HCT116 (cell line): ENCODE measurements around the gene COL1A1. TPM values are rescaled to one million over a fixed set of nuclear protein-coding genes. Genes with fewer than 3 reads are reported as not detected.

ENCODE experiments used
- ATAC-seq: fragments of 200-7000 bp; cut with Tn5 transposase; 2 replicates; pipeline ENCODE4 v1.9.1; 2020; ENCODE audit warnings: mild to moderate bottlenecking, moderate library complexity
- BruUV-seq: library from RNA; stranded (reverse); fragments of 400-500 nt; replicated peaks from 2 replicates; lab custom pipeline; 2021; lab: Mats Ljungman, UMichigan
- CTCF ChIA-PET: fragments of 300-600 bp; sonication (Branson Sonifier 250); formaldehyde crosslinking; loops from one replicate; lab custom pipeline; 2021; ENCODE audit warnings: antibody characterized with exemption; lab: Charles Lee
- POLR2A ChIA-PET: fragments of 300-600, 350-600 bp; sonication (Branson Sonifier 250); formaldehyde crosslinking; loops from one replicate; lab custom pipeline; 2021; ENCODE audit warnings: antibody characterized with exemption; lab: Charles Lee
- RAD21 ChIA-PET, 2 experiments: fragments of 300-600 bp; sonication (Branson Sonifier 250); formaldehyde crosslinking; loops; one replicate each; lab custom pipeline; 2023; ENCODE audit warnings: low total read pairs in 2 of 2; ENCODE audit not compliant: uncharacterized antibody in 2 of 2, unreplicated experiment in 2 of 2, low non-redundant PET in 1 of 2; lab: Charles Lee
- DNase-seq: peaks from one replicate; pipeline ENCODE4 v3.0.0-alpha.2; 2010; ENCODE audit warnings: low read depth, low spot score
- H2AFZ ChIP-seq: fragments of 200-600 bp; shearing (Covaris generic), sonication (generic); 2 replicates; pipeline ENCODE4 v1.6.1; 2017; ENCODE audit warnings: low read depth, mixed run types, mixed read lengths, antibody characterized with exemption, low read length; ENCODE audit not compliant: poor library complexity, severe bottlenecking
- H3K27ac ChIP-seq: 2 replicates; pipeline ENCODE4 v1.5.1; 2012; ENCODE audit warnings: low read depth, low read length
- H3K27me3 ChIP-seq: fragments of 200-600 bp; sonication (generic); 2 replicates; pipeline ENCODE4 v1.6.1; 2016; ENCODE audit warnings: mixed run types, low read length, mixed read lengths; ENCODE audit not compliant: insufficient read depth
- H3K36me3 ChIP-seq, 2 experiments: fragments of 200-500 bp in 1 of 2; fragments of 200-600 bp in 1 of 2; sonication (Bioruptor generic) in 1 of 2; sonication (generic) in 1 of 2; 2 replicates each; pipeline versions ENCODE4 v1.5.1 to v1.6.1; 2014 to 2016; ENCODE audit warnings: low read length in 2 of 2, inconsistent platforms in 1 of 2, mixed read lengths in 1 of 2, mixed run types in 1 of 2; ENCODE audit not compliant: insufficient read depth in 2 of 2, control insufficient read depth in 1 of 2
- H3K4me1 ChIP-seq, 2 experiments: fragments of 200-600 bp in 1 of 2; sonication (generic) in 1 of 2; 2 replicates each; pipeline versions ENCODE4 v1.5.1 to v1.6.1; 2012 to 2017; ENCODE audit warnings: low read length in 2 of 2, inconsistent platforms in 1 of 2, mild to moderate bottlenecking in 1 of 2, mixed read lengths in 1 of 2, mixed run types in 1 of 2, moderate library complexity in 1 of 2; ENCODE audit not compliant: insufficient read depth in 2 of 2, control insufficient read depth in 1 of 2
- H3K4me2 ChIP-seq: fragments of 200-600 bp; sonication (generic); 2 replicates; pipeline ENCODE4 v1.6.1; 2017; ENCODE audit warnings: mixed run types, low read length, mixed read lengths
- H3K4me3 ChIP-seq, 2 experiments: fragments of 200-600 bp in 1 of 2; sonication (generic) in 1 of 2; replicated peaks in 1 of 2; 2 replicates each; pipeline ENCODE4 v1.5.1; 2011 to 2016; ENCODE audit warnings: low read length in 2 of 2, control low read depth in 1 of 2, low read depth in 1 of 2, mild to moderate bottlenecking in 1 of 2, mixed read lengths in 1 of 2, mixed run types in 1 of 2
- H3K79me2 ChIP-seq: fragments of 200-600 bp; sonication (generic); 2 replicates; pipeline ENCODE4 v1.6.1; 2017; ENCODE audit warnings: mild to moderate bottlenecking, mixed run types, low read length, moderate library complexity, mixed read lengths; ENCODE audit not compliant: insufficient read depth
- H3K9ac ChIP-seq: fragments of 200-600 bp; sonication (generic); 2 replicates; pipeline ENCODE4 v1.6.1; 2016; ENCODE audit warnings: low read length, mixed read lengths
- H3K9me2 ChIP-seq: fragments of 200-600 bp; sonication (generic), shearing (Covaris generic); 2 replicates; pipeline ENCODE4 v1.6.1; 2017; ENCODE audit warnings: mixed run types, mild to moderate bottlenecking, moderate library complexity; ENCODE audit not compliant: insufficient read depth
- H3K9me3 ChIP-seq, 2 experiments: fragments of 200-500 bp in 1 of 2; fragments of 200-600 bp in 1 of 2; sonication (Bioruptor generic) in 1 of 2; sonication (generic) in 1 of 2; 2 replicates each; pipeline ENCODE4 v1.6.1; 2014 to 2017; ENCODE audit warnings: low read length in 2 of 2, mixed read lengths in 2 of 2, inconsistent platforms in 1 of 2, low read depth in 1 of 2, mild to moderate bottlenecking in 1 of 2, mixed run types in 1 of 2, moderate library complexity in 1 of 2; ENCODE audit not compliant: control insufficient read depth in 1 of 2, insufficient read depth in 1 of 2
- H4K20me1 ChIP-seq: fragments of 200-600 bp; sonication (generic), shearing (Covaris generic); 2 replicates; pipeline ENCODE4 v1.6.1; 2017; ENCODE audit warnings: mixed run types, mild to moderate bottlenecking, moderate library complexity; ENCODE audit not compliant: insufficient read depth
- CBX3 ChIP-seq: IDR thresholded peaks from 2 replicates; pipeline ENCODE4 v1.6.1; 2012; ENCODE audit warnings: low read depth
- CEBPB ChIP-seq: IDR thresholded peaks from 2 replicates; pipeline ENCODE4 v1.6.1; 2012; ENCODE audit warnings: low read depth
- EZH2phosphoT487 ChIP-seq: fragments of 200-600 bp; IDR thresholded peaks from 2 replicates; pipeline ENCODE4 v1.6.1; 2018; ENCODE audit warnings: antibody characterized with exemption, borderline replicate concordance
- JUND ChIP-seq: IDR thresholded peaks from 2 replicates; pipeline ENCODE4 v1.6.1; 2012
- POLR2A ChIP-seq: IDR thresholded peaks from 2 replicates; pipeline ENCODE4 v1.7.0; 2011; ENCODE audit warnings: borderline replicate concordance; ENCODE audit not compliant: insufficient read depth, insufficient read length; ENCODE audit errors: extremely low read depth
- SIN3A ChIP-seq: IDR thresholded peaks from 2 replicates; pipeline ENCODE4 v1.6.1; 2012; ENCODE audit warnings: low read depth
- SP1 ChIP-seq: IDR thresholded peaks from 2 replicates; pipeline ENCODE4 v1.6.1; 2012; ENCODE audit warnings: low read depth
- YY1 ChIP-seq: IDR thresholded peaks from 2 replicates; pipeline ENCODE4 v1.6.1; 2011; ENCODE audit warnings: low read length, low read depth, moderate library complexity, mild to moderate bottlenecking; ENCODE audit not compliant: insufficient replicate concordance; ENCODE audit errors: extremely low read depth
- ZFX ChIP-seq: fragments of 450-650 bp; IDR thresholded peaks from 2 replicates; pipeline ENCODE4 v1.6.1; 2017
- ZNF274 ChIP-seq: fragments of 200-500 bp; sonication (Bioruptor generic); IDR thresholded peaks from 2 replicates; pipeline ENCODE4 v1.6.1; 2014; ENCODE audit warnings: mild to moderate bottlenecking, low read depth, low read length, inconsistent platforms
- intact Hi-C: fragments of 100-400 bp; cut with micrococcal nuclease; formaldehyde crosslinking; loops from 2 replicates; pipeline ENCODE4 v1.10.0; 2022
- total RNA-seq: library from RNA; stranded (reverse); gene quantifications from one replicate; pipeline ENCODE4 v1.2.1, GENCODE V29; 2021; ENCODE audit not compliant: unreplicated experiment
- TF ChIP-seq, protein P1 (sequence below): IDR thresholded peaks from 2 replicates; pipeline ENCODE4 v1.6.1; 2012; ENCODE audit warnings: low read depth
- TF ChIP-seq, protein P2 (sequence below): IDR thresholded peaks from 2 replicates; pipeline ENCODE4 v1.6.1; 2012

Gene COL1A1
- total RNA-seq, 1 experiment from 2014 or later, result 33.6 TPM

DNA sequence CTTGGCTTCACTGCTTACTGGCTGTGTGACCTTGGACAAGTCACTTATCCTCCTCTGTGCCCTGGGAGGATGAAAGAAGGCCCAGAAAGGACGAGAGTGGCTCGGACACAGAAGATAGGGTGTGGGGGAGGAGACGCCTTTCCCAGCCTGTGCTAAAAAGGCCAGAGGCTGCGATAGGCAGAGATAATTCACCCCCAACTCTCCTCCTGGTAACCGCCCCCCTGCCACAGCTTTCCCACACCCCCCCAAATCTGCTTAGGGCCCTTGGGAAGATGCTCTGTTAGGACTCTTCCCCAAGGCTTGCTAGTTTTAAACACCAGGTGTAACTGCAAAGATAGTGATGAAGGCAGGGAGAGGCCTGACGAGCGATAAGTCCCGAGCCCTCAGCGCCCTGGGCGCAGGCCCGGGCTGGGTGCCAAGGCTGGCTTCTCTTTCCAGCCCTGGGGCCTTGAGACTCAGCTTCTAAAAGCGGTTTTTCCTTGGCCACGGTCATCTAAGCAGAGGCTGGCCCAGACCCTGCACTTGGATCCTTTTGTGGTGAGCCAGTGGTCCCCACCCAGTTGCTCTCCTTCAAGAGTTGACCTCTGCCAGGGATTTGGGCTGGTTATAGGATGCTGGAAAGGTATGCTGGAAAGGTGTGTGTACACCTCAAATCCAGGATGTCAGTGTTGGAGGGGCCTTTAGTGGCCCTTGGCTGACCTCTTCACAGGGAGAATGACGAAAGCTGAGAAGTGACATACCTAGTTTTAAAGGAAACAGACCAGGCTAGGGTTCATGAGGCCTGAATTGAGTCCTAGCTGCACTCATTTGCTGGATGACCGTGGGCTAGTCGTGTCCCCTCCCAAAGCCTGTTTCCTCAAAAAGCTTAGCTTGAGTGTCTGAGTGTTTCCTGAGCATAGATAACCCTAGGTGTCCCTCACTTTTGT, 47.5 kb downstream of the COL1A1 start:
- DNase-seq (no peak), ATAC-seq (no peak)
- Histone ChIP-seq H3K9ac (peak overlapping the region; percentile 20; the same call in 1 of the 2 replicates), H4K20me1 (no peaks in the 10 kb centered on the region), H3K27me3 (no peaks in the 10 kb centered on the region), H2AFZ (no peak overlapping the region), H3K4me1 (peaks cover 33 to 48% of the 10 kb centered on the region in 2 experiments), H3K36me3 (no peaks in the 10 kb centered on the region), H3K4me2 (peak overlapping the region; percentile 92), H3K9me3 (no peaks in the 10 kb centered on the region), H3K27ac (peak overlapping the region; percentile 89), H3K79me2 (peaks cover 18% of the 10 kb centered on the region), H3K9me2 (no peaks in the 10 kb centered on the region), H3K4me3 (no peak overlapping the region)
- intact Hi-C loops, result no loop called here
- ChIA-PET CTCF (interaction anchor here (0.6 to 1.5 kb wide), 4 partner anchors 14 to 719 kb away, joined by 3 to 6 read pairs (median 3); no protein-coding TSS in a partner anchor), POLR2A (interaction anchor here (0.6 kb wide), 1 partner anchor 870 kb away, joined by 3 read pairs; no protein-coding TSS in a partner anchor), RAD21 (no interaction called here)
- TF ChIP-seq SIN3A (no peak), ZFX (no peak), SP1 (peak; percentile 22; the same call in 1 of the 2 replicates)
- BruUV-seq, result no TSS peak

DNA sequence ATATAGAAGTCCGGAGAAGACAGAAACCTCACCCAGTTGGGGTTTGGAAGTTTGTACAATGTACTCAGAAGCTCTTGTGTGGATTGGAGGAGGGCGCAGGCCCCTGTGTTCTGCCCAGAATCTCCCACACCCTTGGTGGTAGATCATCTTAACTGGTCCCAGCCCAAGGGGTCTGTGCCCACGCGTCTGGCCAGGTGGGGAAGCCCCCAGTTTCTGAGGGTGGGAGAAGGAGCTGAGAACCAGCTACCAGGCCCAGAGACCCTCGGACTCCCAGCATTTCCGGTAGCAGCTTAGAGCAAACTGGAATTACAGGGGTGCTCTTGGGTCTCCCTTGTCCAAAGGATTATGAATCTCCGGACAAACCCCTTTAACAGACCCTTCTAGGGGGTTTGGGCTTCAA, 48.7 kb downstream of the COL1A1 start:
- POLR2A ChIA-PET, result interaction anchor here (0.7 to 2.5 kb wide), 8 partner anchors 9 to 98 kb away, joined by 3 to 22 read pairs (median 5); partner anchors contain the start of gene SGCA
- intact Hi-C loops, result no loop called here
- peaks cover 40 to 59% of the 10 kb centered on the region in 2 experiments for H3K4me1 ChIP-seq
- H2AFZ ChIP-seq, result no peak overlapping the region
- CTCF ChIA-PET, result interaction anchor here (0.9 to 2.6 kb wide), 9 partner anchors 9 to 156 kb away, joined by 3 to 31 read pairs (median 5); partner anchors contain the start of gene SGCA
- peak overlapping the region; percentile 89 for H3K27ac ChIP-seq
- no TSS peak for BruUV-seq
- H3K9me2 ChIP-seq, result no peaks in the 10 kb centered on the region
- peak overlapping the region; percentile 76 to 97 for H3K4me3 ChIP-seq
- ATAC-seq, result no peak
- DNase-seq, result no peak
- peaks cover 0 to 2% of the 10 kb centered on the region in 2 experiments; a peak in 1 of 4 replicates for H3K36me3 ChIP-seq
- no peaks in the 10 kb centered on the region for H3K9me3 ChIP-seq
- RAD21 ChIA-PET, result interaction anchor here (0.7 to 1.7 kb wide), 3 partner anchors 16 to 17 kb away, joined by 3 to 5 read pairs (median 3); no protein-coding TSS in a partner anchor
- peak overlapping the region; percentile 74 for H3K9ac ChIP-seq
- H3K27me3 ChIP-seq, result no peaks in the 10 kb centered on the region
- H3K79me2 ChIP-seq, result peaks cover 30% of the 10 kb centered on the region
- TF ChIP-seq YY1 (no peak), JUND (no peak), ZFX (no peak), POLR2A (no peak), SP1 (no peak), CEBPB (no peak), EZH2phosphoT487 (no peak), ZNF274 (no peak), CBX3 (no peak)
- TF ChIP-seq, protein P1, sequence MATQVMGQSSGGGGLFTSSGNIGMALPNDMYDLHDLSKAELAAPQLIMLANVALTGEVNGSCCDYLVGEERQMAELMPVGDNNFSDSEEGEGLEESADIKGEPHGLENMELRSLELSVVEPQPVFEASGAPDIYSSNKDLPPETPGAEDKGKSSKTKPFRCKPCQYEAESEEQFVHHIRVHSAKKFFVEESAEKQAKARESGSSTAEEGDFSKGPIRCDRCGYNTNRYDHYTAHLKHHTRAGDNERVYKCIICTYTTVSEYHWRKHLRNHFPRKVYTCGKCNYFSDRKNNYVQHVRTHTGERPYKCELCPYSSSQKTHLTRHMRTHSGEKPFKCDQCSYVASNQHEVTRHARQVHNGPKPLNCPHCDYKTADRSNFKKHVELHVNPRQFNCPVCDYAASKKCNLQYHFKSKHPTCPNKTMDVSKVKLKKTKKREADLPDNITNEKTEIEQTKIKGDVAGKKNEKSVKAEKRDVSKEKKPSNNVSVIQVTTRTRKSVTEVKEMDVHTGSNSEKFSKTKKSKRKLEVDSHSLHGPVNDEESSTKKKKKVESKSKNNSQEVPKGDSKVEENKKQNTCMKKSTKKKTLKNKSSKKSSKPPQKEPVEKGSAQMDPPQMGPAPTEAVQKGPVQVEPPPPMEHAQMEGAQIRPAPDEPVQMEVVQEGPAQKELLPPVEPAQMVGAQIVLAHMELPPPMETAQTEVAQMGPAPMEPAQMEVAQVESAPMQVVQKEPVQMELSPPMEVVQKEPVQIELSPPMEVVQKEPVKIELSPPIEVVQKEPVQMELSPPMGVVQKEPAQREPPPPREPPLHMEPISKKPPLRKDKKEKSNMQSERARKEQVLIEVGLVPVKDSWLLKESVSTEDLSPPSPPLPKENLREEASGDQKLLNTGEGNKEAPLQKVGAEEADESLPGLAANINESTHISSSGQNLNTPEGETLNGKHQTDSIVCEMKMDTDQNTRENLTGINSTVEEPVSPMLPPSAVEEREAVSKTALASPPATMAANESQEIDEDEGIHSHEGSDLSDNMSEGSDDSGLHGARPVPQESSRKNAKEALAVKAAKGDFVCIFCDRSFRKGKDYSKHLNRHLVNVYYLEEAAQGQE, result no peak
- TF ChIP-seq, protein P2, sequence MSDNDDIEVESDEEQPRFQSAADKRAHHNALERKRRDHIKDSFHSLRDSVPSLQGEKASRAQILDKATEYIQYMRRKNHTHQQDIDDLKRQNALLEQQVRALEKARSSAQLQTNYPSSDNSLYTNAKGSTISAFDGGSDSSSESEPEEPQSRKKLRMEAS, result no peak
- TF ChIP-seq, all 23 proteins: peak for 0
- Histone ChIP-seq H3K4me2 (peak overlapping the region; percentile 92), H4K20me1 (no peaks in the 10 kb centered on the region)
